Endodermal cell (in vitro differentiated cells): Measurements from ENCODE around the gene SLC26A6. TPM values are rescaled to one million over a fixed set of nuclear protein-coding genes. Genes with fewer than 3 reads are reported as not detected.

Experiments used
- DNase-seq: peaks from one replicate; pipeline ENCODE4 v3.0.0-alpha.2; 2017
- H3K27ac ChIP-seq: 2 replicates; pipeline ENCODE4 v1.5.1; 2013; ENCODE audit warnings: mild to moderate bottlenecking, low read depth, low read length, moderate library complexity
- H3K27me3 ChIP-seq: 2 replicates; pipeline ENCODE4 v1.6.1; 2013; ENCODE audit warnings: mild to moderate bottlenecking, low read length, moderate library complexity; ENCODE audit not compliant: insufficient read depth, control insufficient read depth, poor library complexity, severe bottlenecking
- H3K36me3 ChIP-seq: 2 replicates; pipeline ENCODE4 v1.7.0; 2013; ENCODE audit warnings: mild to moderate bottlenecking, low read length, moderate library complexity; ENCODE audit not compliant: control insufficient read depth, insufficient read depth
- H3K4me1 ChIP-seq: one replicate; pipeline ENCODE4 v1.7.0; 2013; ENCODE audit warnings: low read length; ENCODE audit not compliant: control insufficient read depth, insufficient read depth
- H3K4me3 ChIP-seq: 2 replicates; pipeline ENCODE4 v1.5.1; 2013; ENCODE audit warnings: mild to moderate bottlenecking, low read length, moderate library complexity
- H3K9ac ChIP-seq: 2 replicates; pipeline ENCODE4 v1.6.1; 2013; ENCODE audit warnings: mild to moderate bottlenecking, low read length, moderate library complexity; ENCODE audit not compliant: poor library complexity, severe bottlenecking; ENCODE audit errors: extremely low read depth
- H3K9me3 ChIP-seq: 2 replicates; pipeline ENCODE4 v1.6.1; 2013; ENCODE audit warnings: mild to moderate bottlenecking, low read length, moderate library complexity; ENCODE audit not compliant: control insufficient read depth
- H3K27ac Mint-ChIP-seq: 2 replicates; pipeline ENCODE4 v1.8.0; 2020; ENCODE audit warnings: mixed read lengths
- H3K27me3 Mint-ChIP-seq: 2 replicates; pipeline ENCODE4 v1.8.0; 2021; ENCODE audit warnings: mild to moderate bottlenecking, mixed read lengths; ENCODE audit not compliant: insufficient read depth
- H3K36me3 Mint-ChIP-seq: 2 replicates; pipeline ENCODE4 v1.8.0; 2020; ENCODE audit warnings: low read depth, mixed read lengths
- H3K4me1 Mint-ChIP-seq: 2 replicates; pipeline ENCODE4 v1.8.0; 2020; ENCODE audit warnings: mixed read lengths
- H3K4me3 Mint-ChIP-seq: 2 replicates; pipeline ENCODE4 v1.8.0; 2020; ENCODE audit warnings: mild to moderate bottlenecking, moderate library complexity, mixed read lengths
- H3K9me3 Mint-ChIP-seq: 2 replicates; pipeline ENCODE4 v1.8.0; 2020; ENCODE audit warnings: mild to moderate bottlenecking, mixed read lengths
- WGBS, 2 experiments: methylation state at CpG; one replicate each; pipeline versions ENCODE4 v1.1.5 to v1.1.7; 2013; ENCODE audit warnings: missing lambda C conversion rate in 2 of 2, mixed read lengths in 1 of 2; ENCODE audit not compliant: insufficient coverage in 1 of 2, insufficient read length in 1 of 2; 5-methylcytosine and 5-hydroxymethylcytosine counted together
- total RNA-seq, 2 donors: library from RNA; stranded (reverse); fragmentation: NEBNext Ultra II Directional in 1 of 2; extraction: Animal tissue kit (Norgen Biotek cat#: 25700) in 1 of 2; gene quantifications; 2 replicates in 1 of 2; 3 replicates in 1 of 2; pipeline ENCODE4 v1.2.1, GENCODE V29; 2021
- TF ChIP-seq, protein P1 (sequence below): fragments of 200-600 bp; sonication (generic); conservative IDR thresholded peaks from 2 replicates; pipeline ENCODE4 v1.5.0; 2021; ENCODE audit warnings: antibody characterized with exemption, mild to moderate bottlenecking

SLC26A6 gene
- total RNA-seq, 2 donors from 2014 or later = 65.1 to 75.6 TPM

DNA sequence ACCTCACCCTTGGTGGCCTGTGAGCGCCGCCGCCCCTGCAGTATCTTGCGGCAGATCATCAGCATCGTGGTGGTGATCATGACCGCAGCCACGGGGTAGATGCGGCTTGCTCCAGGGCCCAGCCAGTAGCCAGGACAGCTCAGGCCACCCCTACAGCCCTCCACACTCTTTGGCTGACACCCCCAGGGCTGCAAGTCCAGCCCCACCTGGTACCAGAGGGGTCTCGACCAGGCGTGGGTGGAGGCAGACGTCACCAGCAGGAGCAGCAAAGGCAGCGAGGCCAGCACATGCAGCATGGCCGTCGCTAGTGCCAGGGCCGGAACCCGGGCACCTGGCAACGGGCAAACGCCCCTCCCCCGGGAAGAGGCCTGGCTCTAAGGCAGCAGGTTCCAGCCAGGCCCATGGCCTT, 13.8 kb downstream of the SLC26A6 start, which contains the start of gene TMEM89:
Gene TMEM89 (minus strand): TSS at position 309 of the 409 bp plus-strand sequence. CDS start 13 bp downstream, at position 296.
- no peak within 1 kb of the TSS for H3K9ac ChIP-seq
- Mint-ChIP-seq H3K27ac (no peak within 1 kb of the TSS), H3K4me1 (no peaks in the 10 kb centered on the region), H3K9me3 (peaks cover 17% of the 10 kb centered on the region), H3K27me3 (no peaks in the 10 kb centered on the region), H3K36me3 (peaks cover 36% of the 10 kb centered on the region), H3K4me3 (no peak within 1 kb of the TSS)
- H3K4me3 ChIP-seq = no peak within 1 kb of the TSS
- H3K4me1 ChIP-seq = no peaks in the 10 kb centered on the region
- TF ChIP-seq, protein P1, sequence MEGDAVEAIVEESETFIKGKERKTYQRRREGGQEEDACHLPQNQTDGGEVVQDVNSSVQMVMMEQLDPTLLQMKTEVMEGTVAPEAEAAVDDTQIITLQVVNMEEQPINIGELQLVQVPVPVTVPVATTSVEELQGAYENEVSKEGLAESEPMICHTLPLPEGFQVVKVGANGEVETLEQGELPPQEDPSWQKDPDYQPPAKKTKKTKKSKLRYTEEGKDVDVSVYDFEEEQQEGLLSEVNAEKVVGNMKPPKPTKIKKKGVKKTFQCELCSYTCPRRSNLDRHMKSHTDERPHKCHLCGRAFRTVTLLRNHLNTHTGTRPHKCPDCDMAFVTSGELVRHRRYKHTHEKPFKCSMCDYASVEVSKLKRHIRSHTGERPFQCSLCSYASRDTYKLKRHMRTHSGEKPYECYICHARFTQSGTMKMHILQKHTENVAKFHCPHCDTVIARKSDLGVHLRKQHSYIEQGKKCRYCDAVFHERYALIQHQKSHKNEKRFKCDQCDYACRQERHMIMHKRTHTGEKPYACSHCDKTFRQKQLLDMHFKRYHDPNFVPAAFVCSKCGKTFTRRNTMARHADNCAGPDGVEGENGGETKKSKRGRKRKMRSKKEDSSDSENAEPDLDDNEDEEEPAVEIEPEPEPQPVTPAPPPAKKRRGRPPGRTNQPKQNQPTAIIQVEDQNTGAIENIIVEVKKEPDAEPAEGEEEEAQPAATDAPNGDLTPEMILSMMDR = no peak
- H3K27ac ChIP-seq = no peak within 1 kb of the TSS
- WGBS, 2 experiments = 95% methylated on average over 12 to 19 of the region's 19 CpGs
- no peak for DNase-seq
- no peaks in the 10 kb centered on the region for H3K27me3 ChIP-seq
- peaks cover 24% of the 10 kb centered on the region for H3K9me3 ChIP-seq
- peaks cover 12% of the 10 kb centered on the region for H3K36me3 ChIP-seq

DNA sequence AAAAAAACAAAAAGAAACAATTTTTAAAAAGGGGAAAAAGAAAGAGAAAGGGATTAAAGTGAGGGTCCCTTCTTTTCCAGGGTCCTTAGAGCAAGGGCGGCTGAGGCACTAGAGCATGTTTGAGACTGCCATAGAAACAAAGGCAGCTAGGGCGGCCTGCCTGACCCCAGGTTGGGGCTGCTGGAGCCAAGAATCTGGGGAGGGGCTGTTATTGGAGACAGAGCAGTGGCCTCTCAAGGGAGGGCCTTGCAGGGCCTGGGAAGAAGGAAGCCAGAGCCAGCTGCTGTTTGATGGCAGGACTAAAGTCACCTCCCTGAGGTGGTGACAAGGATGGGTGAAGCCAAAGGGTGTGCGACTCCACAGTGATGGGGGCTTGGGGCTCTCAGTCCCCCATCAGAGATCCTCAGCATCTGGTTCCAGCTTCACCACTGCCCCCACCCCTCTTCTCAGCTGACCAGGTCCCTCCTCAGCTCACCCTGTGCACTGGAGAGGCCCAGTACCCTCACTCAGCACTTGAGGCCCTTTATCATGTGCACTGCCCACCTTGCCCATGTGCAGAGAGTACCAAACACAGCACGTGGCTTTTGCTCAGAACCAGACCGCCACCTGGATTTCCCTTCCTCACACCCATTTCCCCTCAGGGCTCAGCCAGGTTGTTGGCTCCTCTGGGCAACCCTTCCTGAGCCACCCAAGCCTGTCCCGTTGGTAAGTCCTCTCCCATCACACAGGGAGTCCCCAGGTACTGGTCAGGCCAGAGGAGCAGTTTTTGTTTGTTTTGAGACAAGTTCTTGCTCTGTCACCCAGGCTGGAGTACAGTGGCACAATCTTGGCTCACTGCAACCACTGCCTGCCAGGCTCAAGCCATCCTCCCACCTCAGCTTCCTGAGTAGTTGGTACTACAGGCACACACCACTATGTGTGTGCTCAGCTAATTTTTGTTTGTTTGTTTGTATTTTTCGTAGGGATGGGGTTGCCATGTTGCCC, 15.4 kb downstream of the SLC26A6 start:
- Histone ChIP-seq H3K4me1 (no peaks in the 10 kb centered on the region), H3K36me3 (peaks cover under 1% of the 10 kb centered on the region), H3K4me3 (no peak overlapping the region), H3K9ac (no peak overlapping the region), H3K27ac (no peak overlapping the region), H3K27me3 (no peaks in the 10 kb centered on the region), H3K9me3 (peaks cover 28% of the 10 kb centered on the region)
- TF ChIP-seq, protein P1 = no peak
- Mint-ChIP-seq H3K4me3 (no peak overlapping the region), H3K4me1 (no peaks in the 10 kb centered on the region), H3K9me3 (peaks cover 22% of the 10 kb centered on the region), H3K36me3 (peaks cover 21% of the 10 kb centered on the region), H3K27me3 (no peaks in the 10 kb centered on the region), H3K27ac (no peak overlapping the region)
- no peak for DNase-seq
- WGBS, 2 experiments = 94 to 100% methylated on average over 4 to 7 of the region's 7 CpGs

DNA sequence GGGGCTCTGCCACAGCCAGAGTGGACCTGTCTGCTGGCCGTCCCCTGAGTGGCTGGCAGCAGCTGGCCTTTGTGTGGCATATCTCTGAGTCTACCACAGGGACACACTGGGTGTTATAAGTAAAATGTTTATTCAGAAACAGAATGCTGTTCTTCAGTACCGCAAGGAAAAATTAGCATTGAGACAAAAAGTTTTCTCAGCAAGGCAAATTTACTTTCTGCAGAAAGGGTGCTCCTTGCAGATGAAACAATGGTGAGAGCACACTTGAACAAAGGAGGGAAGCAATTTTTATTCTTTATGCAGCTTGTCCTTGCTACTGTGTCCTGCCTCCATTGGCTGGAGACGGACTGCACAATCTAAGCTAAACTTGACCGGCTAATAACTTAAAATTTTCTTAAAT, 17.7 kb downstream of the SLC26A6 start:
- WGBS, 2 experiments = 94 to 100% methylated on average over 4 of the region's 4 CpGs
- no peak overlapping the region for H3K4me3 Mint-ChIP-seq
- no peak overlapping the region for H3K9ac ChIP-seq
- no peaks in the 10 kb centered on the region for H3K36me3 ChIP-seq
- H3K27me3 ChIP-seq = no peaks in the 10 kb centered on the region
- DNase-seq = no peak
- no peaks in the 10 kb centered on the region for H3K27me3 Mint-ChIP-seq
- TF ChIP-seq, protein P1 = no peak
- H3K4me1 ChIP-seq = no peaks in the 10 kb centered on the region
- peaks cover 13% of the 10 kb centered on the region for H3K36me3 Mint-ChIP-seq
- peak overlapping the region; percentile 29 for H3K4me3 ChIP-seq
- H3K9me3 Mint-ChIP-seq = peaks cover 22% of the 10 kb centered on the region
- no peak overlapping the region for H3K27ac ChIP-seq
- no peaks in the 10 kb centered on the region for H3K4me1 Mint-ChIP-seq
- no peak overlapping the region for H3K27ac Mint-ChIP-seq
- H3K9me3 ChIP-seq = peaks cover 28% of the 10 kb centered on the region
